HepG2 (cell line): ENCODE measurements around the gene LRRC34. TPM values are rescaled to one million over a fixed set of nuclear protein-coding genes. Genes with fewer than 3 reads are reported as not detected.
A peak's percentile ranks its signal among the peaks of the same experiment; 100 is the strongest.

ENCODE experiments used
- FLYWCH1 ChIP-seq: sonication (generic); formaldehyde crosslinking; IDR thresholded peaks from 2 replicates; pipeline ENCODE4 v1.8.1; 2023; ENCODE audit warnings: mild to moderate bottlenecking, missing genetic modification reagents
- GZF1 ChIP-seq: sonication (generic); formaldehyde crosslinking; IDR thresholded peaks from 2 replicates; pipeline ENCODE4 v1.5.1; 2020; ENCODE audit warnings: mild to moderate bottlenecking, missing genetic modification reagents
- HMGA1 ChIP-seq: sonication (generic); formaldehyde crosslinking; conservative IDR thresholded peaks from 2 replicates; pipeline ENCODE4 v1.4.0; 2020; ENCODE audit warnings: missing genetic modification reagents
- PRMT3 ChIP-seq: sonication (generic); formaldehyde crosslinking; IDR thresholded peaks from 2 replicates; pipeline ENCODE4 v1.8.1; 2022; ENCODE audit warnings: low read depth, mild to moderate bottlenecking, moderate library complexity, missing genetic modification reagents, borderline replicate concordance
- SP4 ChIP-seq: sonication (generic); formaldehyde crosslinking; IDR thresholded peaks from 2 replicates; pipeline ENCODE4 v1.8.1; 2023; ENCODE audit warnings: mild to moderate bottlenecking, missing genetic modification reagents
- ZKSCAN5 ChIP-seq: sonication (generic); formaldehyde crosslinking; IDR thresholded peaks from 2 replicates; pipeline ENCODE4 v1.5.1; 2020; ENCODE audit warnings: mild to moderate bottlenecking, missing genetic modification reagents
- ZNF205 ChIP-seq: IDR thresholded peaks from 2 replicates; pipeline ENCODE4 v1.6.1; 2018; ENCODE audit warnings: missing biosample characterization, missing genetic modification reagents
- polyA plus RNA-seq, 8 experiments: library from polyadenylated mRNA; depleted of rRNA in 3 of 8; stranded (reverse) in 7 of 8; unstranded in 1 of 8; fragments of >200 nt; fragmentation: Illumina TruSeq in 4 of 8; extraction: Trizol in 4 of 8; gene quantifications; 2 replicates each; pipeline versions ENCODE4 v1.2.1 to v1.2.3, GENCODE V29; 2011 to 2016; ENCODE audit warnings: low read depth in 4 of 8, missing spikeins in 1 of 8, mixed read lengths in 1 of 8; ENCODE audit not compliant: insufficient read depth in 1 of 8
- total RNA-seq, 5 experiments: library from RNA; depleted of rRNA; stranded (reverse); fragments of >200 nt; fragmentation: Illumina TruSeq; extraction: Trizol; gene quantifications; 2 replicates each; pipeline ENCODE4 v1.2.3, GENCODE V29; 2016; ENCODE audit warnings: low read depth in 1 of 5
- TF ChIP-seq, protein P1 (sequence below): sonication (generic); formaldehyde crosslinking; IDR thresholded peaks from 2 replicates; pipeline ENCODE4 v1.4.0; 2020; ENCODE audit warnings: mild to moderate bottlenecking, missing genetic modification reagents
- TF ChIP-seq, protein P2 (sequence below): sonication (generic); formaldehyde crosslinking; IDR thresholded peaks from 2 replicates; pipeline ENCODE4 v1.4.0; 2020; ENCODE audit warnings: missing genetic modification reagents, borderline replicate concordance
- TF ChIP-seq, protein P3 (sequence below): sonication (generic); formaldehyde crosslinking; IDR thresholded peaks from 2 replicates; pipeline ENCODE4 v1.4.0; 2020; ENCODE audit warnings: missing genetic modification reagents, borderline replicate concordance
- TF ChIP-seq, protein P4 (sequence below): sonication (generic); formaldehyde crosslinking; IDR thresholded peaks from 2 replicates; pipeline ENCODE4 v1.5.0; 2020; ENCODE audit warnings: missing genetic modification reagents
- TF ChIP-seq, protein P5 (sequence below): IDR thresholded peaks from 2 replicates; pipeline ENCODE4 v1.6.1; 2016; ENCODE audit warnings: control low read depth
- TF ChIP-seq, protein P6 (sequence below): sonication (generic); formaldehyde crosslinking; IDR thresholded peaks from 2 replicates; pipeline ENCODE4 v1.5.0; 2020; ENCODE audit warnings: missing genetic modification reagents, mild to moderate bottlenecking, borderline replicate concordance

The LRRC34 gene
- total and polyA plus RNA-seq, 2 of the 13 experiments (the other 11 are each of a cell fraction or from before 2014, with no cell fraction given), result not detected

DNA sequence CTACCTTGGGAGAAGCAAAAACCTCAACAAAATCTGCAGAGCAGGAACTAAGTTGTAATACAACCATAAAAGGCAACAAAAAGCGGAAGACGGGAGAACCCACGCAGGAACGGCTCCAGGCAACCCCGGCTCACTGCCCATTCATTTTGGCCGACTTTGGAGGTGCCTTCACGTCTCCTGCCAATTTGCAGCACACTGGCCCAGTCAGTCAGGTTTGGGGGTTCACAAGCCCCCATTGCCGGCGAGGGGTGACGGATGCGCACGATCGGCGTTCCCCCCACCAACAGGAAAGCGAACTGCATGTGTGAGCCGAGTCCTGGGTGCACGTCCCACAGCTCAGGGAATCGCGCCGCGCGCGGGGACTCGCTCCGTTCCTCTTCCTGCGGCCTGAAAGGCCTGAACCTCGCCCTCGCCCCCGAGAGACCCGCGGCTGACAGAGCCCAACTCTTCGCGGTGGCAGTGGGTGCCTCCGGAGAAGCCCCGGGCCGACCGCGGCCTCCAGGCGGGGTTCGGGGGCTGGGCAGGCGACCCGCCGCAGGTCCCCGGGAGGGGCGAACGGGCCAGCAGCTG is 48.3 kb downstream of the LRRC34 start (continued):
- TF ChIP-seq, protein P1, sequence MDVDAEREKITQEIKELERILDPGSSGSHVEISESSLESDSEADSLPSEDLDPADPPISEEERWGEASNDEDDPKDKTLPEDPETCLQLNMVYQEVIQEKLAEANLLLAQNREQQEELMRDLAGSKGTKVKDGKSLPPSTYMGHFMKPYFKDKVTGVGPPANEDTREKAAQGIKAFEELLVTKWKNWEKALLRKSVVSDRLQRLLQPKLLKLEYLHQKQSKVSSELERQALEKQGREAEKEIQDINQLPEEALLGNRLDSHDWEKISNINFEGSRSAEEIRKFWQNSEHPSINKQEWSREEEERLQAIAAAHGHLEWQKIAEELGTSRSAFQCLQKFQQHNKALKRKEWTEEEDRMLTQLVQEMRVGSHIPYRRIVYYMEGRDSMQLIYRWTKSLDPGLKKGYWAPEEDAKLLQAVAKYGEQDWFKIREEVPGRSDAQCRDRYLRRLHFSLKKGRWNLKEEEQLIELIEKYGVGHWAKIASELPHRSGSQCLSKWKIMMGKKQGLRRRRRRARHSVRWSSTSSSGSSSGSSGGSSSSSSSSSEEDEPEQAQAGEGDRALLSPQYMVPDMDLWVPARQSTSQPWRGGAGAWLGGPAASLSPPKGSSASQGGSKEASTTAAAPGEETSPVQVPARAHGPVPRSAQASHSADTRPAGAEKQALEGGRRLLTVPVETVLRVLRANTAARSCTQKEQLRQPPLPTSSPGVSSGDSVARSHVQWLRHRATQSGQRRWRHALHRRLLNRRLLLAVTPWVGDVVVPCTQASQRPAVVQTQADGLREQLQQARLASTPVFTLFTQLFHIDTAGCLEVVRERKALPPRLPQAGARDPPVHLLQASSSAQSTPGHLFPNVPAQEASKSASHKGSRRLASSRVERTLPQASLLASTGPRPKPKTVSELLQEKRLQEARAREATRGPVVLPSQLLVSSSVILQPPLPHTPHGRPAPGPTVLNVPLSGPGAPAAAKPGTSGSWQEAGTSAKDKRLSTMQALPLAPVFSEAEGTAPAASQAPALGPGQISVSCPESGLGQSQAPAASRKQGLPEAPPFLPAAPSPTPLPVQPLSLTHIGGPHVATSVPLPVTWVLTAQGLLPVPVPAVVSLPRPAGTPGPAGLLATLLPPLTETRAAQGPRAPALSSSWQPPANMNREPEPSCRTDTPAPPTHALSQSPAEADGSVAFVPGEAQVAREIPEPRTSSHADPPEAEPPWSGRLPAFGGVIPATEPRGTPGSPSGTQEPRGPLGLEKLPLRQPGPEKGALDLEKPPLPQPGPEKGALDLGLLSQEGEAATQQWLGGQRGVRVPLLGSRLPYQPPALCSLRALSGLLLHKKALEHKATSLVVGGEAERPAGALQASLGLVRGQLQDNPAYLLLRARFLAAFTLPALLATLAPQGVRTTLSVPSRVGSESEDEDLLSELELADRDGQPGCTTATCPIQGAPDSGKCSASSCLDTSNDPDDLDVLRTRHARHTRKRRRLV (CRISPR knock-in tag), result no peak
- TF ChIP-seq FLYWCH1 (CRISPR knock-in tag), result no peak
- TF ChIP-seq PRMT3, result no peak
- TF ChIP-seq, protein P2, sequence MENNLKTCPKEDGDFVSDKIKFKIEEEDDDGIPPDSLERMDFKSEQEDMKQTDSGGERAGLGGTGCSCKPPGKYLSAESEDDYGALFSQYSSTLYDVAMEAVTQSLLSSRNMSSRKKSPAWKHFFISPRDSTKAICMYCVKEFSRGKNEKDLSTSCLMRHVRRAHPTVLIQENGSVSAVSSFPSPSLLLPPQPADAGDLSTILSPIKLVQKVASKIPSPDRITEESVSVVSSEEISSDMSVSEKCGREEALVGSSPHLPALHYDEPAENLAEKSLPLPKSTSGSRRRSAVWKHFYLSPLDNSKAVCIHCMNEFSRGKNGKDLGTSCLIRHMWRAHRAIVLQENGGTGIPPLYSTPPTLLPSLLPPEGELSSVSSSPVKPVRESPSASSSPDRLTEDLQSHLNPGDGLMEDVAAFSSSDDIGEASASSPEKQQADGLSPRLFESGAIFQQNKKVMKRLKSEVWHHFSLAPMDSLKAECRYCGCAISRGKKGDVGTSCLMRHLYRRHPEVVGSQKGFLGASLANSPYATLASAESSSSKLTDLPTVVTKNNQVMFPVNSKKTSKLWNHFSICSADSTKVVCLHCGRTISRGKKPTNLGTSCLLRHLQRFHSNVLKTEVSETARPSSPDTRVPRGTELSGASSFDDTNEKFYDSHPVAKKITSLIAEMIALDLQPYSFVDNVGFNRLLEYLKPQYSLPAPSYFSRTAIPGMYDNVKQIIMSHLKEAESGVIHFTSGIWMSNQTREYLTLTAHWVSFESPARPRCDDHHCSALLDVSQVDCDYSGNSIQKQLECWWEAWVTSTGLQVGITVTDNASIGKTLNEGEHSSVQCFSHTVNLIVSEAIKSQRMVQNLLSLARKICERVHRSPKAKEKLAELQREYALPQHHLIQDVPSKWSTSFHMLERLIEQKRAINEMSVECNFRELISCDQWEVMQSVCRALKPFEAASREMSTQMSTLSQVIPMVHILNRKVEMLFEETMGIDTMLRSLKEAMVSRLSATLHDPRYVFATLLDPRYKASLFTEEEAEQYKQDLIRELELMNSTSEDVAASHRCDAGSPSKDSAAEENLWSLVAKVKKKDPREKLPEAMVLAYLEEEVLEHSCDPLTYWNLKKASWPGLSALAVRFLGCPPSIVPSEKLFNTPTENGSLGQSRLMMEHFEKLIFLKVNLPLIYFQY (CRISPR knock-in tag), result no peak
- TF ChIP-seq HMGA1 (CRISPR knock-in tag), result no peak
- no peak for TF ChIP-seq ZKSCAN5
- TF ChIP-seq, protein P3, sequence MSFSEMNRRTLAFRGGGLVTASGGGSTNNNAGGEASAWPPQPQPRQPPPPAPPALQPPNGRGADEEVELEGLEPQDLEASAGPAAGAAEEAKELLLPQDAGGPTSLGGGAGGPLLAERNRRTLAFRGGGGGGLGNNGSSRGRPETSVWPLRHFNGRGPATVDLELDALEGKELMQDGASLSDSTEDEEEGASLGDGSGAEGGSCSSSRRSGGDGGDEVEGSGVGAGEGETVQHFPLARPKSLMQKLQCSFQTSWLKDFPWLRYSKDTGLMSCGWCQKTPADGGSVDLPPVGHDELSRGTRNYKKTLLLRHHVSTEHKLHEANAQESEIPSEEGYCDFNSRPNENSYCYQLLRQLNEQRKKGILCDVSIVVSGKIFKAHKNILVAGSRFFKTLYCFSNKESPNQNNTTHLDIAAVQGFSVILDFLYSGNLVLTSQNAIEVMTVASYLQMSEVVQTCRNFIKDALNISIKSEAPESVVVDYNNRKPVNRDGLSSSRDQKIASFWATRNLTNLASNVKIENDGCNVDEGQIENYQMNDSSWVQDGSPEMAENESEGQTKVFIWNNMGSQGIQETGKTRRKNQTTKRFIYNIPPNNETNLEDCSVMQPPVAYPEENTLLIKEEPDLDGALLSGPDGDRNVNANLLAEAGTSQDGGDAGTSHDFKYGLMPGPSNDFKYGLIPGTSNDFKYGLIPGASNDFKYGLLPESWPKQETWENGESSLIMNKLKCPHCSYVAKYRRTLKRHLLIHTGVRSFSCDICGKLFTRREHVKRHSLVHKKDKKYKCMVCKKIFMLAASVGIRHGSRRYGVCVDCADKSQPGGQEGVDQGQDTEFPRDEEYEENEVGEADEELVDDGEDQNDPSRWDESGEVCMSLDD (CRISPR knock-in tag), result 0 out of 2 replicates have a peak, but pooled peaks have one; percentile 27
- TF ChIP-seq, protein P4, sequence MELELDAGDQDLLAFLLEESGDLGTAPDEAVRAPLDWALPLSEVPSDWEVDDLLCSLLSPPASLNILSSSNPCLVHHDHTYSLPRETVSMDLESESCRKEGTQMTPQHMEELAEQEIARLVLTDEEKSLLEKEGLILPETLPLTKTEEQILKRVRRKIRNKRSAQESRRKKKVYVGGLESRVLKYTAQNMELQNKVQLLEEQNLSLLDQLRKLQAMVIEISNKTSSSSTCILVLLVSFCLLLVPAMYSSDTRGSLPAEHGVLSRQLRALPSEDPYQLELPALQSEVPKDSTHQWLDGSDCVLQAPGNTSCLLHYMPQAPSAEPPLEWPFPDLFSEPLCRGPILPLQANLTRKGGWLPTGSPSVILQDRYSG (CRISPR knock-in tag), result no peak
- TF ChIP-seq SP4, result no peak
- no peak for TF ChIP-seq ZNF205 (CRISPR knock-in tag)
- no peak for TF ChIP-seq GZF1 (CRISPR knock-in tag)
- TF ChIP-seq, protein P5, sequence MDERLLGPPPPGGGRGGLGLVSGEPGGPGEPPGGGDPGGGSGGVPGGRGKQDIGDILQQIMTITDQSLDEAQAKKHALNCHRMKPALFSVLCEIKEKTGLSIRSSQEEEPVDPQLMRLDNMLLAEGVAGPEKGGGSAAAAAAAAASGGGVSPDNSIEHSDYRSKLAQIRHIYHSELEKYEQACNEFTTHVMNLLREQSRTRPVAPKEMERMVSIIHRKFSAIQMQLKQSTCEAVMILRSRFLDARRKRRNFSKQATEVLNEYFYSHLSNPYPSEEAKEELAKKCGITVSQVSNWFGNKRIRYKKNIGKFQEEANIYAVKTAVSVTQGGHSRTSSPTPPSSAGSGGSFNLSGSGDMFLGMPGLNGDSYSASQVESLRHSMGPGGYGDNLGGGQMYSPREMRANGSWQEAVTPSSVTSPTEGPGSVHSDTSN (CRISPR knock-in tag), result no peak
- TF ChIP-seq, protein P6, sequence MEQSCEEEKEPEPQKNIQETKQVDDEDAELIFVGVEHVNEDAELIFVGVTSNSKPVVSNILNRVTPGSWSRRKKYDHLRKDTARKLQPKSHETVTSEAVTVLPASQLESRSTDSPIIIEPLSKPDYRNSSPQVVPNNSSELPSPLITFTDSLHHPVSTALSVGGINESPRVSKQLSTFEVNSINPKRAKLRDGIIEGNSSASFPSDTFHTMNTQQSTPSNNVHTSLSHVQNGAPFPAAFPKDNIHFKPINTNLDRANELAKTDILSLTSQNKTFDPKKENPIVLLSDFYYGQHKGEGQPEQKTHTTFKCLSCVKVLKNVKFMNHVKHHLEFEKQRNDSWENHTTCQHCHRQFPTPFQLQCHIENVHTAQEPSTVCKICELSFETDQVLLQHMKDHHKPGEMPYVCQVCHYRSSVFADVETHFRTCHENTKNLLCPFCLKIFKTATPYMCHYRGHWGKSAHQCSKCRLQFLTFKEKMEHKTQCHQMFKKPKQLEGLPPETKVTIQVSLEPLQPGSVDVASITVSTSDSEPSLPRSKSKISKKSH (CRISPR knock-in tag), result 0 out of 2 replicates have a peak, but pooled peaks have one; percentile 61
